GM23248 (cell line): ENCODE data around the gene CRYBG1.

Experiments used
- EZH2 ChIP-seq: fragments of 200-600 bp; sonication (generic); IDR thresholded peaks from 2 replicates; pipeline ENCODE4 v1.6.1; 2018; ENCODE audit warnings: antibody characterized with exemption, mild to moderate bottlenecking; ENCODE audit not compliant: insufficient read depth, poor library complexity, severe bottlenecking
- EZH2phosphoT487 ChIP-seq: fragments of 200-600 bp; sonication (generic); IDR thresholded peaks from 2 replicates; pipeline ENCODE4 v1.6.1; 2018; ENCODE audit warnings: antibody characterized with exemption, moderate library complexity, mild to moderate bottlenecking, low read depth; ENCODE audit not compliant: insufficient read depth

DNA sequence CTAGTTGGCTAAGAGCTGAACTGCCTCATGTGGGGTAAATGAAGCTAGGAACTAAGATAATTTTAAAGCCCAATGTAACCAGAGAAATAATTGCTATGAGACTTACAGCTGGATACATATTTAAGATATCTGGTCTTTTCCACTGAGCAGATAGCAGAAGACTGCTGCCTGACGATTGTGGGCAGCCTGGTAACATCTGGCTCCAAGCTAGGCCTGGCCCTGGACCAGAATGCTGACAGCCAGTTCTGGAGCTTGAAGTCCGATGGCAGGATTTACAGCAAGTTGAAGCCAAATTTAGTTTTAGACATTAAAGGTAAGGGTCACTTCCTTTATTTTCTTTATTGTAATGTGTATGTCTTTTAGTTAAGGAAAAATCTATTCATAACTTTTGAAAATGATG lies 203.1 kb downstream of the CRYBG1 start:
- TF ChIP-seq EZH2 (no peak), EZH2phosphoT487 (no peak)
